H1 (cell line): ENCODE results near the gene WASHC4. TPM values are rescaled to one million over a fixed set of nuclear protein-coding genes. Genes with fewer than 3 reads are reported as not detected.
"Not testable (repeated sequence)": the region's sequence is repeated elsewhere in the genome, so short reads cannot be mapped to it uniquely, and the experiment has no call there.

Source experiments
- CTCF ChIA-PET: fragments of 300-600 bp; sonication (Branson Sonifier 250); formaldehyde crosslinking; loops from one replicate; lab custom pipeline; 2021; ENCODE audit not compliant: partially characterized antibody; lab: Charles Lee
- POLR2A ChIA-PET: fragments of 300-600 bp; sonication (Branson Sonifier 250); formaldehyde crosslinking; loops from one replicate; lab custom pipeline; 2021; ENCODE audit warnings: inconsistent platforms; ENCODE audit not compliant: partially characterized antibody; lab: Charles Lee
- DNase-seq, 2 experiments: peaks; one replicate each; pipeline versions ENCODE4 v3.0.0 to v3.0.0-alpha.2; 2010 to 2022; ENCODE audit warnings: low spot score in 2 of 2, low read depth in 1 of 2, mixed read lengths in 1 of 2
- FAIRE-seq: peaks from 2 replicates; lab custom pipeline; 2011; peaks lifted over from hg19 to GRCh38; lab: Jason Lieb, UNC
- H2AFZ ChIP-seq: 2 replicates; pipeline ENCODE4 v1.8.1; 2012; ENCODE audit warnings: low read length, inconsistent platforms
- H2AK5ac ChIP-seq: 2 replicates; pipeline ENCODE4 v1.6.1; 2013; ENCODE audit warnings: low read depth, low read length
- H2BK120ac ChIP-seq: replicated peaks from 2 replicates; pipeline ENCODE3; 2013; ENCODE audit warnings: low read depth, low read length, inconsistent platforms
- H2BK12ac ChIP-seq: 2 replicates; pipeline ENCODE4 v1.6.1; 2013; ENCODE audit warnings: low read depth, low read length
- H2BK15ac ChIP-seq: 2 replicates; pipeline ENCODE4 v1.6.1; 2013; ENCODE audit warnings: low read length
- H2BK20ac ChIP-seq: 2 replicates; pipeline ENCODE4 v1.6.1; 2013; ENCODE audit warnings: low read length
- H2BK5ac ChIP-seq: 2 replicates; pipeline ENCODE4 v1.6.1; 2013; ENCODE audit warnings: low read depth, low read length
- H3K14ac ChIP-seq: 2 replicates; pipeline ENCODE4 v1.6.1; 2013; ENCODE audit warnings: inconsistent platforms; ENCODE audit not compliant: insufficient read length
- H3K18ac ChIP-seq: 2 replicates; pipeline ENCODE4 v1.6.1; 2013; ENCODE audit warnings: low read length; ENCODE audit errors: extremely low read depth
- H3K23ac ChIP-seq: 2 replicates; pipeline ENCODE4 v1.6.1; 2013; ENCODE audit warnings: inconsistent platforms; ENCODE audit not compliant: insufficient read length
- H3K23me2 ChIP-seq: 2 replicates; pipeline ENCODE4 v1.6.1; 2013; ENCODE audit warnings: low read depth, low read length
- H3K27ac ChIP-seq: 2 replicates; pipeline ENCODE4 v1.6.1; 2011; ENCODE audit warnings: low read depth, low read length, inconsistent platforms
- H3K27me3 ChIP-seq, 4 experiments: replicated peaks in 1 of 4; 1 replicate in 1 of 4; 2 replicates in 3 of 4; pipeline versions ENCODE4 v1.6.1 to v1.8.1; 2011 to 2013; ENCODE audit warnings: low read length in 3 of 4, mild to moderate bottlenecking in 3 of 4, inconsistent platforms in 2 of 4, mixed read lengths in 2 of 4, moderate library complexity in 1 of 4; ENCODE audit not compliant: control insufficient read depth in 3 of 4, insufficient read depth in 3 of 4; ENCODE audit errors: extremely low read depth in 1 of 4
- H3K36me3 ChIP-seq, 4 experiments: 2 replicates each; pipeline versions ENCODE4 v1.6.1 to v1.8.1; 2011 to 2013; ENCODE audit warnings: mild to moderate bottlenecking in 4 of 4, low read length in 3 of 4, moderate library complexity in 2 of 4, control low read depth in 1 of 4, inconsistent platforms in 1 of 4; ENCODE audit not compliant: insufficient read depth in 4 of 4, control insufficient read depth in 2 of 4
- H3K4ac ChIP-seq: replicated peaks from 2 replicates; pipeline ENCODE3; 2013; ENCODE audit warnings: low read length, low read depth, mixed read lengths, inconsistent platforms; ENCODE audit not compliant: insufficient read length
- H3K4me1 ChIP-seq, 4 experiments: replicated peaks in 1 of 4; 1 replicate in 1 of 4; 2 replicates in 3 of 4; pipeline versions ENCODE4 v1.6.1 to v1.8.1; 2011 to 2013; ENCODE audit warnings: low read length in 3 of 4, inconsistent platforms in 2 of 4, mixed read lengths in 1 of 4; ENCODE audit not compliant: insufficient read depth in 4 of 4, control insufficient read depth in 3 of 4
- H3K4me2 ChIP-seq, 2 experiments: 2 replicates each; pipeline versions ENCODE4 v1.6.1 to v1.8.1; 2011 to 2013; ENCODE audit warnings: low read depth in 2 of 2, low read length in 2 of 2, control low read depth in 1 of 2, inconsistent platforms in 1 of 2, mild to moderate bottlenecking in 1 of 2; ENCODE audit not compliant: insufficient read depth in 1 of 2
- H3K4me3 ChIP-seq, 4 experiments: fragments of 200-600, 300-600 bp in 1 of 4; sonication (generic), shearing (Covaris generic), sonication (Bioruptor Twin) in 1 of 4; 2 replicates each; pipeline versions ENCODE4 v1.5.1 to v1.8.1; 2011 to 2016; ENCODE audit warnings: low read length in 4 of 4, low read depth in 3 of 4, control low read depth in 2 of 4, inconsistent platforms in 2 of 4, mild to moderate bottlenecking in 2 of 4, mixed read lengths in 1 of 4, moderate library complexity in 1 of 4; ENCODE audit not compliant: insufficient read depth in 2 of 4; ENCODE audit errors: extremely low read depth in 1 of 4
- H3K56ac ChIP-seq: replicated peaks from 2 replicates; pipeline ENCODE3; 2013; ENCODE audit warnings: low read depth, mild to moderate bottlenecking, mixed read lengths, low read length, inconsistent platforms; ENCODE audit not compliant: insufficient read length
- H3K79me1 ChIP-seq: 2 replicates; pipeline ENCODE4 v1.6.1; 2013; ENCODE audit warnings: low read depth, low read length, control low read depth
- H3K79me2 ChIP-seq, 2 experiments: 2 replicates each; pipeline versions ENCODE4 v1.6.1 to v1.8.1; 2012 to 2013; ENCODE audit warnings: low read length in 2 of 2, mild to moderate bottlenecking in 2 of 2, inconsistent platforms in 1 of 2; ENCODE audit not compliant: insufficient read depth in 2 of 2, control insufficient read depth in 1 of 2
- H3K9ac ChIP-seq, 4 experiments: replicated peaks in 1 of 4; 1 replicate in 1 of 4; 2 replicates in 3 of 4; pipeline versions ENCODE4 v1.6.1 to v1.8.1; 2011 to 2013; ENCODE audit warnings: low read depth in 3 of 4, low read length in 3 of 4, control low read depth in 2 of 4, mild to moderate bottlenecking in 2 of 4, moderate library complexity in 2 of 4, inconsistent platforms in 1 of 4; ENCODE audit errors: extremely low read depth in 1 of 4
- H3K9me3 ChIP-seq, 2 experiments: 2 replicates each; pipeline versions ENCODE4 v1.6.1 to v1.8.1; 2012 to 2013; ENCODE audit warnings: mild to moderate bottlenecking in 2 of 2, moderate library complexity in 2 of 2, control low read depth in 1 of 2, inconsistent platforms in 1 of 2, low read depth in 1 of 2, low read length in 1 of 2, mixed read lengths in 1 of 2; ENCODE audit not compliant: insufficient read depth in 2 of 2
- H4K20me1 ChIP-seq, 2 experiments: replicated peaks in 1 of 2; 2 replicates each; pipeline versions ENCODE3 to v1.8.1; 2011 to 2013; ENCODE audit warnings: inconsistent platforms in 2 of 2, low read length in 2 of 2, mild to moderate bottlenecking in 1 of 2; ENCODE audit not compliant: insufficient read depth in 2 of 2, control insufficient read depth in 1 of 2
- H4K5ac ChIP-seq: 2 replicates; pipeline ENCODE4 v1.6.1; 2013; ENCODE audit warnings: low read length, low read depth, mixed read lengths, inconsistent platforms; ENCODE audit not compliant: insufficient read length
- H4K8ac ChIP-seq: 2 replicates; pipeline ENCODE4 v1.8.0; 2013; ENCODE audit warnings: mild to moderate bottlenecking, moderate library complexity, low read length, inconsistent platforms; ENCODE audit not compliant: insufficient read depth; ENCODE audit errors: extremely low read depth
- H4K91ac ChIP-seq: replicated peaks from 2 replicates; pipeline ENCODE3; 2013; ENCODE audit warnings: low read length, mixed read lengths, inconsistent platforms; ENCODE audit not compliant: insufficient read length
- WGBS, 2 experiments: shearing (Covaris generic) in 1 of 2; methylation state at CpG; one replicate each; pipeline versions ENCODE4 v1.1.6 to v1.1.7; 2013 to 2015; ENCODE audit warnings: low lambda C conversion rate in 2 of 2, mixed read lengths in 2 of 2, inconsistent platforms in 1 of 2, low coverage in 1 of 2, missing lambda C conversion rate in 1 of 2; ENCODE audit not compliant: insufficient replicate concordance in 2 of 2, insufficient coverage in 1 of 2, insufficient read length in 1 of 2; ENCODE audit errors: extremely low coverage in 1 of 2, missing lambda C conversion rate in 1 of 2; 5-methylcytosine and 5-hydroxymethylcytosine counted together
- polyA plus RNA-seq, 7 experiments: library from polyadenylated mRNA; depleted of rRNA in 3 of 7; stranded (reverse) in 5 of 7; unstranded in 2 of 7; fragments of >200 nt in 5 of 7; fragments of 200-250 nt in 2 of 7; gene quantifications; 1 replicate in 5 of 7; 2 replicates in 1 of 7; 4 replicates in 1 of 7; pipeline versions ENCODE4 v1.2.1 to v1.2.3, GENCODE V29; 2011 to 2013; ENCODE audit warnings: missing spikeins in 2 of 7, mixed read lengths in 2 of 7
- total RNA-seq: library from RNA; stranded (reverse); fragmentation: NEBNext Ultra II Directional; extraction: Animal tissue kit (Norgen Biotek cat#: 25700); gene quantifications from 2 replicates; pipeline ENCODE4 v1.2.1, GENCODE V29; 2021

Gene WASHC4
- total and polyA plus RNA-seq, 2 of the 8 experiments (the other 6 are each of a cell fraction or from before 2014, with no cell fraction given), result 13.0 to 38.5 TPM

GRCh38 chr12:105179114-105179513 is 71.6 kb downstream of the WASHC4 start:
- H2BK12ac ChIP-seq, H3K14ac ChIP-seq, FAIRE-seq, H2BK20ac ChIP-seq, H3K79me1 ChIP-seq, H3K4me3 ChIP-seq, H3K18ac ChIP-seq, H3K4me1 ChIP-seq, H4K20me1 ChIP-seq, H2AK5ac ChIP-seq, H3K79me2 ChIP-seq, H3K9me3 ChIP-seq, H4K91ac ChIP-seq, H2BK15ac ChIP-seq, CTCF ChIA-PET, POLR2A ChIA-PET, H3K9ac ChIP-seq, H3K4ac ChIP-seq, H3K23me2 ChIP-seq, H4K5ac ChIP-seq, H3K56ac ChIP-seq, H3K27me3 ChIP-seq, H3K23ac ChIP-seq, H2BK5ac ChIP-seq, DNase-seq, H2AFZ ChIP-seq, H4K8ac ChIP-seq, H3K4me2 ChIP-seq, H2BK120ac ChIP-seq, H3K27ac ChIP-seq: not testable (repeated sequence)
- H3K36me3 ChIP-seq, result peaks cover 0 to 26% (median 3%) of the 10 kb centered on the region in 4 experiments; a peak in 4 of 8 replicates
- 89% methylated on average over 1 of the region's 1 CpG; no CpG with 5 or more reads in 1 of the 2 experiments for WGBS, 2 experiments

- H2AK5ac ChIP-seq, H4K20me1 ChIP-seq, H2BK120ac ChIP-seq, H4K8ac ChIP-seq, H2BK12ac ChIP-seq, H2BK15ac ChIP-seq, DNase-seq, H3K4me2 ChIP-seq, H3K9ac ChIP-seq, H3K23me2 ChIP-seq, H3K9me3 ChIP-seq, H3K79me2 ChIP-seq, H3K27ac ChIP-seq, H3K18ac ChIP-seq, H3K14ac ChIP-seq, H3K4me1 ChIP-seq, FAIRE-seq, H3K4ac ChIP-seq, H2AFZ ChIP-seq, H4K91ac ChIP-seq, H3K27me3 ChIP-seq, H3K56ac ChIP-seq, POLR2A ChIA-PET, H3K23ac ChIP-seq, H4K5ac ChIP-seq, H3K4me3 ChIP-seq, H2BK5ac ChIP-seq, H3K79me1 ChIP-seq, CTCF ChIA-PET, H2BK20ac ChIP-seq: not testable (repeated sequence)
- 94% methylated on average over 4 of the region's 4 CpGs; no CpG with 5 or more reads in 1 of the 2 experiments for WGBS, 2 experiments
- peaks cover 2 to 23% (median 3%) of the 10 kb centered on the region in 4 experiments; a peak in 7 of 8 replicates for H3K36me3 ChIP-seq
Observed at GRCh38 chr12:105183406-105183805, 75.9 kb downstream of the WASHC4 start.
